Gastroesophageal sphincter (tissue), 3 donors: ENCODE results near the gene CAP1.

Experiments
- EP300 ChIP-seq: sonication (generic); formaldehyde crosslinking; IDR thresholded peaks from one replicate; pipeline ENCODE4 v1.6.1; 2017; ENCODE audit warnings: antibody characterized with exemption, mild to moderate bottlenecking
- POLR2A ChIP-seq, 2 donors: fragments of 450-650 bp; IDR thresholded peaks; one replicate each; pipeline ENCODE4 v1.6.1; 2017; ENCODE audit warnings: antibody characterized with exemption in 2 of 2, mild to moderate bottlenecking in 2 of 2, moderate library complexity in 1 of 2
- POLR2AphosphoS5 ChIP-seq: sonication (generic); formaldehyde crosslinking; IDR thresholded peaks from one replicate; pipeline ENCODE4 v1.6.1; 2017; ENCODE audit warnings: antibody characterized with exemption
- TF ChIP-seq, protein P1 (sequence below), 4 experiments: fragments of 200-600 bp in 2 of 4; fragments of 450-650 bp in 2 of 4; sonication (generic) in 1 of 4; IDR thresholded peaks; one replicate each; pipeline ENCODE4 v1.5.1; 2017 to 2019; ENCODE audit warnings: antibody characterized with exemption in 4 of 4, mild to moderate bottlenecking in 2 of 4, moderate library complexity in 2 of 4

- TF ChIP-seq, protein P1, sequence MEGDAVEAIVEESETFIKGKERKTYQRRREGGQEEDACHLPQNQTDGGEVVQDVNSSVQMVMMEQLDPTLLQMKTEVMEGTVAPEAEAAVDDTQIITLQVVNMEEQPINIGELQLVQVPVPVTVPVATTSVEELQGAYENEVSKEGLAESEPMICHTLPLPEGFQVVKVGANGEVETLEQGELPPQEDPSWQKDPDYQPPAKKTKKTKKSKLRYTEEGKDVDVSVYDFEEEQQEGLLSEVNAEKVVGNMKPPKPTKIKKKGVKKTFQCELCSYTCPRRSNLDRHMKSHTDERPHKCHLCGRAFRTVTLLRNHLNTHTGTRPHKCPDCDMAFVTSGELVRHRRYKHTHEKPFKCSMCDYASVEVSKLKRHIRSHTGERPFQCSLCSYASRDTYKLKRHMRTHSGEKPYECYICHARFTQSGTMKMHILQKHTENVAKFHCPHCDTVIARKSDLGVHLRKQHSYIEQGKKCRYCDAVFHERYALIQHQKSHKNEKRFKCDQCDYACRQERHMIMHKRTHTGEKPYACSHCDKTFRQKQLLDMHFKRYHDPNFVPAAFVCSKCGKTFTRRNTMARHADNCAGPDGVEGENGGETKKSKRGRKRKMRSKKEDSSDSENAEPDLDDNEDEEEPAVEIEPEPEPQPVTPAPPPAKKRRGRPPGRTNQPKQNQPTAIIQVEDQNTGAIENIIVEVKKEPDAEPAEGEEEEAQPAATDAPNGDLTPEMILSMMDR (IDR thresholded peaks at IDR 0.05), result no peak
- TF ChIP-seq POLR2A (IDR thresholded peaks at IDR 0.05) (no peak), EP300 (no peak), POLR2AphosphoS5 (no peak)
These were observed 1.8 kb downstream of the CAP1 start for GRCh38 chr1:40042341-40042740.
